ENCODE results near the gene GNB1.

Gene GNB1

DNA sequence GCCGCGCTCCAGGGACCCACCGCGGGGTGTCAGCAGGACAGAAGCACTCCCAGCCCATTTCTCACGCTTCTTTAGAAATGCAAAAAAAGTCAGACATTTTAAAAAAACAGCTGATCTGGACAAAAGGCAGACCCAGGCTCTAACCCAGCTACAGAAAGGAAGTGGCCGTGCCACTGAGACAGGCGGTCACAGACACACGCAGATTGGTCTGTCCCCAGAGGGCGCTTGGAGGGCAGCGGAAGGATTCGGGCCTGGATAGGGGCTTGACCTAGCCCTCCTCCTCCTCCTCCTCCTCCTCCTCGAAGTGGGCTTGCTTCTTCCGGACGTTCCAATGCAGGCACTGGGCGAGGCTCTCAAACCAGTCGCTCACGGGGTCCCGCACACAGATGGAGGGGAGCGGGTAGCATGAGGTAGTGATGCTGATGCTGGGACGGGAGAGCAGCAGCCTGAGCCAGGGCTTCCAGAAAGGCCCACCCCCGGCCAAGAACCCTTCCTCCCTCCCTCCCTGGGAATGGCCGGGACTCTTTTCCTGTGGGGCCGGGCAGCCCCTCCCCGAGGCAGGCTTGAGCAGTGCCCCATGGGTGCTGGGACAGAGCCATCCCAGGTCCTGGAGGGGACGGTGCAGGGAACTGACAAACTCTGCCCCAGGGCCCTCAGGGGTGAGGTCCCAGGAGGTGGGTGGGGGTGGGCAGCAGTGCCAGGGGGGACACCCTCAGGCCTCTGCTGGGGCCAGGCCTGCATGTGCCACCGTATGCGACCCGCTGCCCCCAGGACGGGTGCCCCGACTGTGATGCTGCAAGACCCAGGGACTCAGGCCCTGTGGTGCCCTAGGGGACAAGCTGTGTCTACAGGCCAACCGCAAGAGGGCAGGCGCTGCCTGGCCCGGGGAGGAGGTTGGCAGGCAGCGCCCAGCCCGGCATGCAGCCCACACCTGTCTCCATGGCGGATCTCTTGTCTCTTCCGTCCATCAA, 138.0 kb downstream of the GNB1 start:
- TF ChIP-seq GATA2 (IDR thresholded peaks at IDR 0.05; ENCODE audit: low read depth, low read length) (no peak), GATA3 (IDR thresholded peaks at IDR 0.05; ENCODE audit: low read depth, low read length) (no peak)

- no peak for TF ChIP-seq GATA3 (IDR thresholded peaks at IDR 0.05; ENCODE audit: low read depth, low read length)
- no peak for TF ChIP-seq GATA2 (IDR thresholded peaks at IDR 0.05; ENCODE audit: low read depth, low read length)
Observed at GRCh38 chr1:1752190-1752589, 138.7 kb downstream of the GNB1 start.

- TF ChIP-seq GATA2 (IDR thresholded peaks at IDR 0.05; ENCODE audit: low read depth, low read length): no peak
- no peak for TF ChIP-seq GATA3 (IDR thresholded peaks at IDR 0.05; ENCODE audit: low read depth, low read length)
Observed at GRCh38 chr1:1748686-1749321, 142.1 kb downstream of the GNB1 start.
